HG02885 (cell line): Measurements from ENCODE around the gene VAMP3.
A peak's percentile ranks its signal among the peaks of the same experiment; 100 is the strongest.
"Not testable (repeated sequence)": the region's sequence is repeated elsewhere in the genome, so short reads cannot be mapped to it uniquely, and the experiment has no call there.

ENCODE experiments used
- ATAC-seq: cut with Tn5 transposase; IDR thresholded peaks from one replicate; pipeline ENCODE4 v1.9.1; 2021; ENCODE audit warnings: mild to moderate bottlenecking; ENCODE audit not compliant: unreplicated experiment, poor library complexity

Gene VAMP3

DNA sequence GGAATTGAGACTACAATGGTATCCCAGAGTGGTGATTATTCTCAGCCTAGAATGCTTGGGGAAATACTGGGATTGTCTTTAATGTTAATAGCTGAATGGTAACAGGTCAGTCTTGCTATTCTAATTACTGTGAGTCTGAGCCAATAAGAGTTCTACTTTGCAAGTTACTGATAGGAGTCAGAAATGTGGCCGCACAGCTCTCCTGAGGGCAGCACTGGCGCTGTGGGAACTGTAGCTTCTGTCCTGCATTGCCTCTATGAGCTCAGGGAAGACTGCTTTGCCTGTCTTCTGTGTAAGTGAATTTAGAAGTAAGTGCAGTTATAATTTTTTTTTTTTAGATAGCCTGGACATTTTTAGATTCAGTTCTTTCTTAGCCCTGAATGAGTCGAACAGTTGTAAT lies 10.0 kb upstream of the VAMP3 start:
- no peak for ATAC-seq

DNA sequence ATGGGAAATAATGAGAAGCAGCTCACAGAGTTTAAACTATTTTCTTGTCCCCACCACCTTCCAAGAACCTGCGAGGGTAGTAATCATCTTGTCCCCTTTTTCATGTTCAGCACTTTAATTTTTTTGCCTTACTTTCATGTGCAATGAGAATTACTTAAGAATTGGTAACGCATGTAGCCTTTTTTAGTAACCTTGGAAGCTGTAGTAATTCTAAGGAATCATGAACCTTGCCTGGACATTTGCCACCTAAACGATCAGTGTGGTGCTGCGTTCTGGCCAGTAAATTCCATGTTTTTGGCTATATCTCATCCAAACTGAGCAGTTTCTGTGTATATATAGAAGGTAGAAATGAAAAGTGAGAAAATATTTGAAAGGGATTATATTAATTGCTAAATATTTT lies 3.9 kb upstream of the VAMP3 start:
- ATAC-seq, result no peak

DNA sequence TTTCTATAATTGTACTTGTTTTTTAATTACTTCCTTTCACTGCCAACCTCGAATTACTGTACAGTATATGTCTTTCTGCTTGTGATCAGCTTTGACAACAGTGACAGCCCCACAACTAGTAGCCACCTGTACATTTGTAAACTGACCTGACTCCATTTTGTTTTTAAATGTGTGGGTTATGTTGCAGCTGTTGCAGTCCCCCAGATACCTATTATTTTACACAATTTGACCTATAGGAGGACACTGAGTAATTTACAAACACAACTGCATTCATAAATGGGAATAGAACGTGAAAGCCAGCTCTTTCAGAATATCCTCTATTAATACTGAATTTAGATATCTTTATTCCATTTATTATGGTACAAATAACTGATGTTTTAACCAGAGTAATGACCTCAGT lies 2.5 kb upstream of the VAMP3 start:
- ATAC-seq, result no peak

- no peak for ATAC-seq
Observed at GRCh38 chr1:7769673-7770412, 1.3 kb upstream of the VAMP3 start.

GRCh38 chr1:7770669-7770996 lies 463 bp upstream of the VAMP3 start:
- no peak for ATAC-seq

DNA sequence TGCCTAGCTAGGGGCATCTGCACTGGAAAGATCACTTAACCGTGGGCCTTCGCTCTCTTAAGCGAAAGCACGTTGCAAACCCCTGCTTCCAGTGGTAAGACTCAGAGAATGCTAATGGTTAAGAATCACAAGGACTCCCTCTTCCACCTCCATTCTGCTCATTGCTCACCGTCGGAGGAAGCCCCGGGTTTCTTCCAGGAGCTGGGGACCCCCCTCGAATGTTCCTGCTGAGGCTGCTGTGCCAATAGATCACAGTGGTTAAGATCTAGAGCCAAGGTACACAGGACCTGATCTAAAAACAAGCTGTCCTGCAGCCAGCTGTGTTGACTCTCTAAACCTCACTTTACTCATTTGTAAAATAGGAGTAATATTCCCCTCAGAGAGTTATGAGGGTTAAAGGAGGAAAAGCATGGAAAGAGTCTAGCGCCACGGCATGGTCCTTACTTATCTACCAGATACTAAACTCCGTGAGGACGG lies 765 bp downstream of the VAMP3 start:
- ATAC-seq, result no peak

GRCh38 chr1:7777591-7777990 lies 6.5 kb downstream of the VAMP3 start:
- no peak for ATAC-seq

DNA sequence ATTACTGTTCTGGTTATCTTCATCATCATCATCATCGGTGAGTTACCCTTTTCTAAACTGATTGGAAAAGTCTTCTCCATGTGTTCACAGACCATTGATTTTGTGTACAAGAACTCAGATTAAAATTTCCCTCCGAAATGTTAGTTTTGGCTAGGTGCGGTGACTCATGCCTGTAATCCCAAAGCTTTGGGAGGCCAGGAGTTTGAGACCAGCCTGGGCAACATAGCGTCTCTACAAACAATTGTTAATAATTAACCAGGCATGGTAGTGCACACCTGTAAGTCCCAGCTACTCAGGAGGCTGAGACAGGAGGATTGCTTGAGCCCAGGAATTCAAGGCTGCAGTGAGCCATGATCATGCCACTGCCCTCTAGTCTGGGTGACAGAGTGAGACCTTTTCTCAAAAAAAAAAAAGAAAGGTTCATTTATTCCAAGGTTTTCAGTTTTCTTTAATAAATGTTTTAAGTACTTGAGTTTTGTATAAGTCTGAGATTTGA lies 7.1 kb downstream of the VAMP3 start:
- no peak for ATAC-seq

- ATAC-seq, result no peak
Observed at GRCh38 chr1:7780976-7781375, 9.9 kb downstream of the VAMP3 start.

GRCh38 chr1:7781501-7781900 lies 10.4 kb downstream of the VAMP3 start:
- no peak for ATAC-seq

GRCh38 chr1:7781923-7782495 lies 10.9 kb downstream of the VAMP3 start:
- no peak for ATAC-seq

DNA sequence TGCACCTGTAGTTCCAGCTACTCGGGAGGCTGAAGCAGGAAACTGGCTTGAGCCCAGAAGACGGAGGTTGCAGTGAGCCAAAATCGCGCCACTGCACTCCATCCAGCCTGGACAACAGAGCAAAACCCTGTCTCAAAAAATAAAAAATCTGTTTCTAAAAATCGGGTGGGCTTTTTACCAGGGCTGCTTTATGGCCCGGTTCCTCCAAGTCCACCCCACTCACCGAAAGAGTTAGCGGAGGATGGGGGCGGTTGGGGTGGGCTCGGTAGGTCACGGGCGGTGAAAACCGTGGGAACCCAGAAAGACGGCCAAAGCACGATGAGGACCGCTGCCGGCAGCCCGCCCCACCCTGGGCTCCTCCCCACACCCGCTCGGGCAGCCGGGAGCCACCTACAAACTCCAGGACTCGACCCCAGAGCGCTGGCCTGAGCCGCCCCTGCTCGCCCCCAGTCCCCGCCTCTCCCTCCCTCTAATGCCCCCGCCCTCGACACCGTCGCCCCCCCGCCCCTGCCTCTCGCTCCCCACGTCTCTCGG lies 12.1 kb downstream of the VAMP3 start:
- no peak for ATAC-seq

DNA sequence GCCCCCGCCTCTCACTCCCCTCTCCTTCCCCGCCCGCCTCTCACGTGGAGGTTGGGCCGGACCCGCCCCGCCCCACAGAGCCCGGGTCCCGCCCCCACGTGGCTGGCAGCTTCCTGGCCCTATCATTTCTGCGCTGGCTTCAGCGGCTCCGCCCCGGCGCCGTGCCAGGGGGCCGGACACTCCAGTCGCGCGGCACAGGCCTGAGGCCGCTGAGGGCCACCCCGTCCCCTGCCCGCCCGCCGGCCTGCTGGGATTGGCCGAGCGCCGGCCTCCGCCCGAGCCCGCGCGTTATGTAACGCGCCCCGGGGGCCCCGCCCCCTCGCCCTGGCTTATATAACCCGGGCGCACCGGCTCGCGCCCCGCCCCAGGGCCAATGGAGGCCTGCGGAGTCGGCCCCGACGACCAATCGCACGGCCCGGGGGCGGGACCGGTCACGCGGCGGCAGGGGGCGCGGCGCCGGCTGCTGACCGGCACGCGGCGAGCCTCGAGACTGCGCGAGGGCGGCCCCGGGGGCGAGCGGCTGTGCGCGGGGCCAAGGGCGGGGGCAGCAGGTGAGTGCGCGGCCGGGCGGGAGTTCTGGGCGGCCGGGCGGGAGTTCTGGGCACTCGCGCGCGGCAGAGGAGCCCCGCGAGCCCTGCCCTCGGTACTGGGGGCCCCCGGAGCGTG lies 12.9 kb downstream of the VAMP3 start, which contains the start of gene PER3:
TSS of gene PER3 (plus strand) at position 466 of the 666 bp plus-strand sequence. CDS start 587 bp downstream, outside the sequence.
- ATAC-seq, result peak; percentile 88

GRCh38 chr1:7784492-7785071 lies 13.5 kb downstream of the VAMP3 start:
- no peak for ATAC-seq

- ATAC-seq, result no peak
Observed at GRCh38 chr1:7785108-7785507, 14.0 kb downstream of the VAMP3 start.

DNA sequence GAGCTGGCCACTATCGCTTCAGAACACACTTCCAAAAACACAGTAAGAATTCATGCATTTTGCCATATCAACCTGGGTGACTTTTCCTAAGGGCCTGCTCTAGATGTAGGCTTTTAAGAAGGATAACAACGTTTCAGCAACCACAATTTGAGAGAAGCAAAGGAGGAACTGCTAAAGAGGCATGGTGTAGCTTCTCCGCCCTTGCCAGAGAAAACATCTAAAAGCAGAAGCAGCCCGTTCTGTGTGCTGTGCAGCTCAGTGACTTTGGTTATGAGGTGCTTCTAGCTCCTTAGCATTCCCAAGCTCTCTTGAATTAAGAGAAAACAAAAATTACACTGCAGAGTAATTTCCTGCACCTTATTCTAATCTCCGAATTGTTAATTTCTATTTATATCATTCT lies 15.7 kb downstream of the VAMP3 start:
- ATAC-seq, result no peak

DNA sequence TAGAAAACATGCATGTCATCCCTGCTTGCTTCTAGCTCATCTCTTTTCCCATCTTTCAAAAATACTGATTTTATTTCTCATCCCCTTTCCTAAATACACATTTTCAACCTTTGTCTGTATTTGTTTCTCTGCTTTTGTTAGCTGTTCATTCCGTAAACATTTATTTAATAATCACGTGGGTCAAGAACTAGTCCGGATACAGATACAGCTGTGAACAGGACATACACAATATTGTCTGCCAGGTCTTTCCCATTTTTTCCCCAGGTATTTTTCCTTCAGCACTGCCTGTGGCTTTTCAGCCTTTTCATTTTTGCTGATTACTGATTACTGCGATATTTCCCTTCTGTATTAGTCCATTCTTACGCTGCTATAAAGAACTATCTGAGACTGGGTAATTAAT lies 18.7 kb downstream of the VAMP3 start:
- ATAC-seq, result no peak

DNA sequence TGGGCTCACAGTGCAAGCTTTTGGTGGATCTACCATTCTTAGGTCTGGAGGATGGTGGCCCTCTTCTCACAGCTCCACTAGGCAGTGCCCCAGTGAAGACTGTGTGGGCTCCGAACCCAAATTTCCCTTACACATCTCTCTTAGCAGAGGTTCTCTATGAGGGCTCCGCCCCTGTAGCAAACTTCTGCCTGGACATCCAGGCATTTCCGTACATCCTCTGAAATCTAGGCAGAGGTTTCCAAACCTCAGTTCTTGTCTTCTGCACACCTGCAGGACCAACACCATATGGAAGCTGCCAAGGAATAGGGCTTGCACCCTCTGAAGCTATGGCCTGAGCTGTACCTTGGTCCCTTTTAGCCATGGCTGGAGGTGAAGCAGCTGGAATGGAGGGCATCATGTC lies 19.9 kb downstream of the VAMP3 start:
- ATAC-seq, result not testable (repeated sequence)

DNA sequence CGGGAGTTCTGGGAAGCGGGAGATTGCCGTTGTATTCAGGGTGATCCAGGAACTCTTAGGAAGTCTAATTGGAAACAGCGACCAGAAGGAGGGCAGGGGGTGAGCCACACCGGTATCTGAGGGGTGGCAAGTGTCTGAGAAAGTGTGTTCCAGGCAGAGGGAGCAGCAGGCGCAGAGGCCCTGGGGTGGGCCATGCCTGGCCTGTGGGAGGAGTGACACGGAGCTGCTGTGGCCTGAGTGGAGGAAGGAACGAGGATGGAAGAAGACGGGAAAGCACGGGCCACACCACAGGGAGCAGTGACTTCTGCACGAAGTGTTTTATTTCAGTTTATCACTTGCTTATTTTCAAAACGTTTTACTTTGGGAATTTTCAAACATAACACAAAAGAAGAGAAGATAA lies 24.3 kb downstream of the VAMP3 start:
- ATAC-seq, result no peak

GRCh38 chr1:7805460-7805859 lies 34.4 kb downstream of the VAMP3 start:
- ATAC-seq, result no peak
